K562 (cell line): ENCODE data around the gene GRIN2D. TPM values are rescaled to one million over a fixed set of nuclear protein-coding genes. Genes with fewer than 3 reads are reported as not detected.

Experiments
- CBX3 ChIP-seq, 2 experiments: IDR thresholded peaks; 1 replicate in 1 of 2; 2 replicates in 1 of 2; pipeline ENCODE4 v1.6.1; 2012; ENCODE audit warnings: inconsistent platforms in 2 of 2, low read length in 2 of 2, borderline replicate concordance in 1 of 2, control low read depth in 1 of 2
- ETS1 ChIP-seq: conservative IDR thresholded peaks from 2 replicates; pipeline ENCODE4 v1.6.1; 2011; ENCODE audit warnings: low read depth, mild to moderate bottlenecking, low read length; ENCODE audit not compliant: control insufficient read depth
- ETS2 ChIP-seq: IDR thresholded peaks from 2 replicates; pipeline ENCODE4 v1.6.1; 2016; ENCODE audit warnings: borderline replicate concordance, missing genetic modification characterization, mild to moderate bottlenecking, moderate library complexity, missing compliant biosample characterization; ENCODE audit not compliant: poor library complexity, severe bottlenecking
- FOXA1 ChIP-seq: fragments of 450-650 bp; IDR thresholded peaks from 2 replicates; pipeline ENCODE4 v1.6.1; 2016; ENCODE audit warnings: mild to moderate bottlenecking, borderline replicate concordance
- KDM1A ChIP-seq, 2 experiments: fragments of 450-650 bp; IDR thresholded peaks; 2 replicates each; pipeline ENCODE4 v1.6.1; 2016; ENCODE audit warnings: mild to moderate bottlenecking in 2 of 2
- MAX ChIP-seq: sonication (generic); formaldehyde crosslinking; IDR thresholded peaks from 2 replicates; pipeline ENCODE4 v1.9.0; 2022; ENCODE audit warnings: mild to moderate bottlenecking, missing genetic modification reagents
- NONO ChIP-seq, 2 experiments: fragments of 200-400 bp in 1 of 2; fragments of 450-650 bp in 1 of 2; formaldehyde crosslinking in 1 of 2; IDR thresholded peaks; 2 replicates each; pipeline ENCODE4 v1.6.1; 2017; ENCODE audit warnings: low read depth in 2 of 2, mild to moderate bottlenecking in 2 of 2, moderate library complexity in 2 of 2, low read length in 1 of 2
- PREB ChIP-seq: sonication (generic); formaldehyde crosslinking; IDR thresholded peaks from 2 replicates; pipeline ENCODE4 v1.8.1; 2023; ENCODE audit warnings: mild to moderate bottlenecking, missing genetic modification reagents
- RBM25 ChIP-seq: fragments of 200-400 bp; formaldehyde crosslinking; IDR thresholded peaks from 2 replicates; pipeline ENCODE4 v1.6.1; 2018; ENCODE audit warnings: low read length, low read depth, moderate library complexity; ENCODE audit not compliant: severe bottlenecking
- RNF219 ChIP-seq: fragments of 250-450 bp; sonication (Bioruptor Pico); IDR thresholded peaks from 2 replicates; pipeline ENCODE4 v1.5.0; 2022; ENCODE audit warnings: mild to moderate bottlenecking
- SMARCB1 ChIP-seq: IDR thresholded peaks from 2 replicates; pipeline ENCODE4 v1.6.1; 2011; ENCODE audit warnings: improper control_type of control experiment, low read depth; ENCODE audit not compliant: insufficient read length
- STAT5A ChIP-seq: IDR thresholded peaks from 2 replicates; pipeline ENCODE4 v1.6.1; 2012; ENCODE audit warnings: low read length, inconsistent platforms, borderline replicate concordance
- THRA ChIP-seq: fragments of 450-650 bp; IDR thresholded peaks from 2 replicates; pipeline ENCODE4 v1.6.1; 2017; ENCODE audit warnings: mild to moderate bottlenecking, moderate library complexity
- VEZF1 ChIP-seq: fragments of 200-800 bp; sonication (Bioruptor generic); IDR thresholded peaks from 2 replicates; pipeline ENCODE4 v1.6.1; 2017; ENCODE audit warnings: missing genetic modification characterization, missing compliant biosample characterization
- polyA plus RNA-seq, 8 experiments: library from polyadenylated mRNA; depleted of rRNA in 4 of 8; stranded (reverse) in 5 of 8; unstranded in 3 of 8; fragments of >200 nt; fragmentation: Nextera tagmentation in 2 of 8; fragmentation: Illumina TruSeq in 1 of 8; extraction: Ambion mirVana in 2 of 8; extraction: Trizol in 1 of 8; gene quantifications; 2 replicates each; pipeline versions ENCODE4 v1.2.1 to v1.2.3, GENCODE V29; 2011 to 2014; ENCODE audit warnings: inconsistent platforms in 1 of 8, missing spikeins in 1 of 8
- total RNA-seq, 7 experiments: library from RNA; depleted of rRNA in 6 of 7; stranded (reverse); fragments of >200 nt in 6 of 7; fragmentation: Illumina TruSeq in 2 of 7; extraction: Trizol in 2 of 7; gene quantifications; 2 replicates each; pipeline versions ENCODE4 v1.2.1 to v1.2.3, GENCODE V29; 2011 to 2021; ENCODE audit warnings: low replicate concordance in 1 of 7

The GRIN2D gene
- total and polyA plus RNA-seq, 9 of the 15 experiments (the other 6 are each of a cell fraction or from before 2014, with no cell fraction given), result 0.32 to 31.5 (median 1.8) TPM

- TF ChIP-seq RNF219 (CRISPR knock-in tag) (no peak), STAT5A (no peak), CBX3 (IDR thresholded peaks at IDR 0.05; ENCODE audit: borderline replicate concordance in 1 of 2, low read length in 2 of 2) (no peak), FOXA1 (no peak), MAX (CRISPR knock-in tag) (0 out of 2 replicates have a peak, but pooled peaks have one; percentile 25), THRA (no peak), ETS2 (tag) (no peak), VEZF1 (no peak), RBM25 (peak; percentile 80), SMARCB1 (no peak), KDM1A (IDR thresholded peaks at IDR 0.05) (0 out of 4 replicates have a peak, but pooled peaks of 1 of the 2 experiments have one; percentile 26), NONO (IDR thresholded peaks at IDR 0.05; ENCODE audit: low read depth in 2 of 2, low read length in 1 of 2) (no peak), ETS1 (no peak), PREB (CRISPR knock-in tag) (no peak)
Measured at GRCh38 chr19:48385461-48386087, 7.9 kb upstream of the GRIN2D start (continued).
